Hematopoietic multipotent progenitor cell treated with erythropoietin and hydrocortisone succinate and interleukin-3 and kit ligand, for 17 days (in vitro differentiated cells): Measurements from ENCODE around the gene EPC1.
"Not testable (repeated sequence)": the region's sequence is repeated elsewhere in the genome, so short reads cannot be mapped to it uniquely, and the experiment has no call there.

Experiments used
- DNase-seq: peaks from one replicate; pipeline ENCODE4 v3.0.0-alpha.2; 2015; ENCODE audit warnings: low spot score

EPC1 gene

DNA sequence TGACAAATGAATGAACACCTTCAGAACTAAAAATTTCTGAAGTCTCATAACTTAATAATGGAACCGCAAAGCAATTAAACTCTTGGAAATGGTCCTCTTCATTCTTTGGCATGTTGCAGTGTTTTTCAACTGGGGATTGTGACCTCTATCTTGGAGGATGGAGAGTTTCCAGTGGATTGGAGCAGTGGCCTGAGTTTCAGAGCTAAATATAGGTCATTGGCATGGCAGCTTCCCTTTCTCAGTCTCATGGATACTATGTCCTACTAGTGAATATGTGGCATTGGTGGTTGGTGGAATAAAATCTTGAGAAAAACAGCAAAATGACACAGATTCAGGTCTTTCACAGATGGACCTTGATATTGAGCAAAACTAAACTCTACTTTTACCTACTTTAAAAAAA lies 24.1 kb upstream of the EPC1 start:
- DNase-seq: no peak

DNA sequence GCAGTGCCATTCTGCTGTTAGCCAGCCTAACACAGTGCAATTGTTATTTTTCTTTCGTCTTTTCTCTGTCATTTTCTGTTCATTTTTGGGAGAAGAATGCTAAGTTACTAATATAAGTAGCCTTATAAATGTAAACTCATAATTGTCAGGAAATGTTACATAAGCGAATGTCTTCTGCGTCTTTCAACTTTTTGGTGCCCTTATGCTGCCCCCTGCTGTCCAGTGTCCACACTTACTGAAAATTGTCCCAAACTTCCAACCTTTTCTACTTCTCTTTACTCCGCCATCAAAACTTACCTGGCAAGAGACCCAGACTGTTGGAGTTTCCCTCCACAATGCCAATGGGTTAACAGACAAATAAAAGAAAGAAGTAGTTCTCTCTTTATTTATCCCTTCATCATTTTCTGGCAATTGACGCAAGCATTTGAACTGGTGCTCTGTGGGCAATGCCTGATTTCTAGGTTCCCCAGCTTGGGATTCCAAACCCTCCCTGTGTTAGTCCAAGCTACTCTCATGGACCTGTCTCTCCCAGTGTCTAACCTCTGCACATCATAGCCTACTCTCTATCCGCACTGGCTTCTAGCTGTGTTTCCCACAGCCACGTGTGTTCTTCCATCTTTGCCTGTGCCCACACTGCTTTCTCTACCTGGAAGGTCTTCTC lies 21.0 kb upstream of the EPC1 start:
- DNase-seq: peak; percentile 88

DNA sequence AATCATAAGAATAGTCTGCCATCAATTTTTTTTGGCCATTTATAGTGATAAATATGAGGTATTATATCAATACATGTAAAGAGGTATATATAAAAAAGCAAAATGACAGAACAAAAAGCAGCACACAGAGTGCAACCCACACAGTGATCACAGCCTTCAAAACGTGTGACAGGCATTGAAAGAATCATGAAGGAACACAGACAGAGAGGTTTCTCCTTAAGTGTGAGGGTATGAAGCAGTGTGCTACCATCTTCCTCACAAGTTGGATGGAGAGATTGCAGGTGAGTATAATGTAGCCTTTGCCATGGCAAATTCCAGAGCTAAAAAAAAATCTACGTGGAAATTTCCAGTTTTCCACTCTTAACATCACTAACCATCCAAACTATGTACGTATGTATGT lies 19.6 kb upstream of the EPC1 start:
- no peak for DNase-seq

DNA sequence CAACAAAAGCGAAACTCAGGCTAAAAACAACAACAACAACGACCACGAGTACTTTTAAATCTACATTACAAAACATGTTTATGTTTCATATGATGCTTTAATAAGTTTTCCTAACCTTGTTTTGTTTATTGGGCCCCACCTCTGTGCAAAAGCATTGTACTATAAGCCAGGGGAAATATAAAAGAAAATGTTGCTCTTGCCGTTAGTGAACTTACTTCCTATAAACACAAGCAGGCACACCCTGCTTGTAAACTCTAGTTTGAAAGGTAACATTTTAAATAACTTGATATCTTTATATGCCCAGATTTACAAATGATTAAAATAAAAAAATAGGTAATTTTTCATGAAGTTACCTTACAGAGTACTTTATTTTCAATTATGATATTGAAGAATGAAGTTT lies 19.2 kb upstream of the EPC1 start:
- no peak for DNase-seq

DNA sequence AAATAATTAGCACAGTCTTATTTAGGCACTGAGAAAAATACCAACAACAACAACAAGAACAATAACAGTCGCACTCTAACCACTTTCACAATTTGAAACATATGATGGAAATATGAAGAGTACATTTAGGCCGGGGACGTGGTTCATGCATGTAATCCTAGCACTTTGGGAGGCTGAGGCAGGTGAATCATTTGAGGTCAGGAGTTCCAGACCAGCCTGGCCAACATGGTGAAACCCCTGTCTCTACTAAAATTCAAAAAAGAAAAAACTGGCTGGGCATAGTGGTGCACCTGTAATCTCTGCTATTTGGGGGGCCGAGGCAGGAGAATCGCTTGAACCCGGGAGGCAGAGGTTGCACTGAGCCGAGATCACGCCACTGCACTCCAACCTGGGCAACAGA lies 18.4 kb upstream of the EPC1 start:
- DNase-seq: not testable (repeated sequence)

DNA sequence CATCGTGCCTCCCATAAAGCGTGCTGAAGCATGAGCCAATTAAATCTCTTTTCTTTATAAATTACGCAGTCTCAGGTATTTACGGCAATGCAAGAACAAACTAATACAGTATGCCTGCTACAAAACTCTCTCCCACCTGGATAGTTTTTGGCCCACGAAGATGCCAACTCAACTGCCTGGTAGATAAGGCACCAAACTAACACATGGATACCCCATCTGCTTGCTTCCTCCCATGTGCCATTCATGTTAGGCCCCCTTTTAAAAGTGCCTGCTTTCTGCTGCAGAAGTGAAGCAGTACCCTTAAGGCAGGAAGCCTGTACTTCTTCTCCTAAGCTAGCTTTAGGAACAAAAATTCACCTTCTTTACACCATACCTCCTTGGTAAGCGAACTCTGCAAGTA lies 15.6 kb upstream of the EPC1 start:
- DNase-seq: no peak

DNA sequence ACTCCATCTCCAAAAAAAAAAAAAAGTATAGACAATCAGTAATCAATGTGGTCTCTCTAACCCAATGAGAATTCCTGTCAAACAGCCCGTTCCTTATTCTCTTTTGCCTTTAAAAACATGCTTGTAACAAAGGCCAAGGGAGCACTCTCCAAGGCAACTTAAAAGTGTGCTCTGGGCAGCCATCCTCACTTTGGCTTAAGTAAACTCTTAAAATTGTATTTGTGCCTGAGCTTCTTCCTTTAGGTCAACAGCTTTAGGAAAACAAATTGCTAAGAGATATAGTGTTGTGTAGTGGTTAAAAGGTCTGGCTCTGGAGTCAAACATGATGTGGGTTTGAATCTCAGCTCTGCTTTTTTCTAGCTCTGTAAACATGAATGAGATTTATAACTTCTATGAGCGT lies 13.9 kb upstream of the EPC1 start:
- DNase-seq: no peak

DNA sequence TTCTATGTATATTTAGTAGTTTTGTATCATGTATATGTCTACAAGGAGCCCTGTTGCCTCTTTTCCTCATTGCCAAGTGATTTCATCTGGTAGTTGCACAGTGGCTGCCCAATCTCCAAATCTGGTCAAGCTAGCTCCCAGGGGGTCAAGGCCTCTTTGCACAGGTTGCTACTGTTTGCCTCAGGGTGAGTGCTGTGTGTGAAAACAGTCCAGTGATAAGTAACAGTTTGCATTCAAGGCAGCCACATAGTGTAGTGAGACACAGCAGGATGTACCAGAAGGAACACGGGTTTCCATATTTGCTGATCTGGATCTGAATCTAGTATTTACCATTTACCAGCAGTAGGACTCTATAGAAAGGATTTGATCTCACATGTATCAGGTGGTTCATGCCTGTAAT lies 13.3 kb upstream of the EPC1 start:
- no peak for DNase-seq

DNA sequence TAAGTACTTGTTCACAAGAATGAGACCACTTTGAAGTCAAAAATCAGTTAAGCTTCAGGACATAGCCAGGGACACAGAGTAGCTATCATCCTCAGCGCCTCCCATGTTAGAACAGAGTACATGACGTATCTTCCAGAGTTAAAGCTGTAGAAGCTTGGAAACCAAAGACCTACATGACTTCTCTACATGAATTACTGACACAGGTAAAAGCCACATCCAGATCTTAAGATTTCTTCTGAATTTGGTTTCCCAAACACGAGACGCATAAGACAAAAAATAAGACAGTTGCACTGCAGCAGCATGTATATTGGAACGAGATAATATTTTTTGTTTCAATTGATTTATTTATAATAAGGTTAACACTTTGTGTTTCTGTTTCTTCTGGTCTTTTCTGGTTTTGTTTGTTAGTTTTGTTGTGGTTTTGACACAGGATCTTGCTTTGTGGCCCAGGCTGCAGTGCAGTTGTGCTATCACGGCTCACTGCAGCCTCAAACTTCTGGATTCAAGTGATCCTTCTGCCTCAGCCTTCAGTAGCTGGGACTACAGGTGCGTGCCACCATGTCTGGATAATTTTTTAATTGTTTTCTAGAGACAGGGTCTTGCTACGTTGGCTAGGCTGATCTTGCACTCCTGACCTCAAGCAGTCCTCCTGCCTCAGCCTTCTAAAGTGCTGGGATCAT lies 10.2 kb upstream of the EPC1 start:
- no peak for DNase-seq

DNA sequence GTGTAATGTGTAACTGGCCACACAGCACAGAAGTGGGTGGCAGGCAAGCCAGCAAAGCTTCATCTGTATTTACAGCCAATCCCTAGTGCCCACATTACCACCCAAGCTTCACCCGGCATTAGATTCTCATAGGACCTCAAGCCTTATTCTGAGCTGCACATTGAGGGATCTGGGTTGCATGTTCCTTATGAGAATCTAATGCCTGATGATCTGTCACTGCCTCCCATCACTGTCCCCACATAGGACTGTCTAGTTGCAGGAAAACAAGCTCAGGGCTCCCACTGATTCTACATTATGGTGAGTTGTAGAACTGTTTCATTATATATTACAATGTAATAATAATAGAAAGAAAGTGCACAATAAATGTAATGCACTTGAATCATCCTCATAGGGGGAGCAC lies 7.7 kb upstream of the EPC1 start:
- not testable (repeated sequence) for DNase-seq

DNA sequence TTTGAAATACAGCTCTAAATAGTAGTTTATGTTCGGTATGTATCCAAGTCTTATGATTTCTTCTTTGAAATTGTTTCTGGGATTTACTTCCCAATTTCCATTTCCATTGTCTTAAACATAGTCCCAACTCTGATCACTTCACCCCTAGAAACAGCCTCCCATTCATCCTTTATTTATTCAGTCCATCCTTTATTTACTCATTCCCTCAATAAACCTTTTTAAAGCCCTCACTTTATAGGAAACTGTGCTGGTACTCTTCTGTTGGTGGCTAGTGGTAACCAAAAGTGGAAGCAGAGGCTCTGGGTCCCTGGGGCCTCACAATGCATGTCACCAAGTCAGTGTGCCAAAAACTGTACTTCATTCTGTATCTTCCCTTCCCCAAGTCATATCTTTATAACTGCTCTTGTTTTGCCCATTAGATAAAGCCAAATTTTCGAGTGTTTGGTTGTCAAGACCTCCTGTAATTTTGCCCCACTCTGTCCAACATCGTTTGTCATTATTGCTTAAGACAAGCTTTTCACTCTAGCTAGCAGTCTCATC lies 3.9 kb upstream of the EPC1 start:
- no peak for DNase-seq

DNA sequence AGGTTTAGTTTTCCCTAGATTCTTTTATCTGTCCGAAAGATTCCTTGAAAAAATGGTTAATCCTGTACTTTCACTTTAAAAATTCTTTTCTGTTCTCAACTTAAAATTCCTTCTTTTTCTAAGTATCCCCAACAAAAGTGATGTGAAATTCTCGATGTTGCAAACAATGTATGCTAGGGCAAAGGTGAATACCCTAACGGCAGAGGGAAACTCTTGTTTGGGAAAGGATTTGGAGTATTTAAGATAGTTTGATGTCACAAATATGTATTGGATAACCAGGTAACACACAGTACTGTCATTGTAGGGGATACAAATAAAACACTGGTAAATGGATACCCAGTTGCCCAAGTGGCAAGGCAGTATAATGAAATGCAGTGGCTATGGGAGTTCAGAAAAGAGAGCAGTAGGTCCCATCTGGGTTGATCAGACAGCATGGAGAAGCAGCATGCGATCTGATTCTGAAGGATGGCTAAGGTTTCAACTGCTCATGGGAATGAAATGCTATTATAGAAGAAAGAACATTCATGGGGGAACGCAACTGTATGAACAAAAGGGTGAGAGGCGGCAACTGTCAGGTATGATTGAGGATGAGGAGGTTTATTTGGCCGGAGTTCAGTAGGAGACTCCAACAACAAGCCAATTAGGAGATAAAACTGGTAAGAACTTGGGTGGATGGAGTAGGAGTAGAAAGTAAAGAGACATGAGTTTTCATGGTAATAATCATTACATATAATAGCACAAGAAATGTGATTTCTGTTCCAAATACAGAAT lies 3.2 kb upstream of the EPC1 start:
- no peak for DNase-seq

DNA sequence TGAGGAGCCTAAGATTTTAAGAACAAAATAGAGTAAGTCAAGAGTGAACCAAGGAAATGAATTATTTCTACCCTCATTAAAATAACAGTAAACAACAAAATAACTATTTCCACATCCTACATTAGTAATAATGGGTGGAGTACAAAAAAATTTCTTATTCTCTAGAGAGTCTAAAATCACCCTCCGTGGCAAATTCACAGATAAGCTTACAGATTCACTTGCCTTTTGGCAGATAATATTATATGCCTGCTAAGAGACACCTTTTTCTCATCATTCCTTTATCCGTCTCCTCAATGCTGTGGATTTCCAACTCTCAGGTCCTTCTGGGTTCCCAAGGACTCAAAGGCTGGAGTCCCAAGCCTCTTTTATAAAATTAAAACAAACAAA lies 2.2 kb upstream of the EPC1 start:
- no peak for DNase-seq

DNA sequence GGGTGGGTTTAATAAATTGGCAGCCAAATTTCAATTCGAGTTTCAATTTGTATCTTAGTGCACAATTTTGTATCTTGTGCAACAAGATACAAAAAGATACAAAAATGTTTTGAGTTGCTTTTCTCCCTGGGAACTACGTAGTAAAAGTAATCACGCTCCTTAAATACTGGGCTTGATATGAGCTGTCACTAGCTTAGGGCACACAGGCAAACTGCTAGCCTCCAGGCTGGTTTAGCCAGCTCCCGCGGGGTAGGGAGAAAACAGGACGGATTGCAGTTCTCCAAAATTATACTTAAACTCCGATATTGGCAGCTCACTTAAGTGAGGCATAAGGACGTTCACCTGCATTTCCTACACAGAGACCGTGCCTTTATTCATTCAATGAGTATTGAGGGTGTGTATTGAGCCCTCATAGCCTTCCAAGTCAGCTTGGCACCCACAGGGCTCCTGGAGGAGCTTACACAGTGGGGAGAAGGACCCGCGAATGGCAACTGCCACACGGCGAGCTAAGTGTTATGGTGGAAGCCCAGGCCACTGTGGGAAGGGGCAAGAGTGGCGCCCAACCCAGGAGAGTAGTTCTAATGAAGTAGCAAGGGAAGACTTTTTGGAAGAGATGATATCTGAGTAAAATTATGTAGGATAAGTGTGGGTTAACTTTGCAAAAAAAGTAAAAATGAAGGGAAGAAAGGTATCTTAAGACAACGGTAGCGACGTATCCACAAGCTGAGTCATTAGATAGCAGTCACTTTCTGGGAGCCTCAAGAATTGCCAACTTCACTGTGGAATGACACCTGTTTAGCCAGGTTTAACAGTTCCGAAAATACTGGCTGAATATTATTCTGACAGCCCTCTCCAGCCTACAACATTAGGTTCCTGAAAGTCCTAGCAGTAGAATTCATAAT lies 1.6 kb upstream of the EPC1 start:
- DNase-seq: no peak

DNA sequence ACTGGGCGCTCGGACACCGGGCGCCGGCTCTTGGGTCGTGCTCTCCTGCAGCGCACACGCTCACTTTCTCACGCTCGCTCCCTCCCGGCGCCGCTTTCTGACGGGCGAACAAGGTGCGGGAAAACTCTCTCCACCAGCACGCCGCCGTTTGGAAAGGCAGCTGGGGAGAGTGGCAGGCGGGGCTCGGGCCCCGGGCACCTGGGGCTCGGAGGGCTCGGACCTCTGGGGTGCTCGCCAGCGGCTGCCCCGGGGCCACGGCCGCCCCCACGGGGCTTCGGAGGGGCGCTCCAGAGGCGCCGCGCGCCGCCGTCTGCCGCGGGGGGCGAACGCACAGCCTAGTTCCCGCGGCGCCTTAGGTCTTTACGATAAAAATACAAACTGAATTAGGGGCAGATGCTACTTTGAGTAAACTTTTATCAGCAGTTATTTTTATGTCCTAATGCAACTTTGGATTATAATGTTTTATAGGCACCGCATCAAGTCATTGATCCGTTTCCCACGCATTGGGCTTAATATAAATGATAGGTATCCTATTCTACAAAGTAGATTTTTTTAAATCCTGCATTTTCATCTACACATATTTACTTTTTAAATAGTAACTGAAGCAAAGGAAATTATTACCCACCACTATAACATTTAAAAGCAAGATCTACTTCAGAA lies 535 bp upstream of the EPC1 start:
- no peak for DNase-seq

DNA sequence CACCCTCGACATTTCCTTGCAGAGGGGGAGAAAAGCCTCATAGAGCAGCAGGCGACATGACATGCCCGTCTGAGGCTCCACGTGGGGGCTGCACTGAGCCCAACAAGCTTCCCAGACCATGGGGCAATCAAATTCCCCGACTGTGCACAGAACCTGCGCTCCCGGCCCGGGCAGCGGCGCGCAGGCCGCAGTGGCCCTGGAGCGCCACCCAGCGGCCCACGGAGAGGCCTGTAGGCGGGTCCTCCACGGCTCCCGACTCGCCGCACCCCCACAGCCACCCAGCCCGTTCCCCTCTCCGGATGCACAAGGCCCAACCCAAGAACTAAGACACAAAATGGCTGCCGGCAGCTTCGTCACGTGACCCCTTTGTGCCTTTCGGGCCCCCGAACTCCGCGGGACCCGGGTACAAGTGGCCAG lies 816 bp downstream of the EPC1 start:
- peak; percentile 97 for DNase-seq

DNA sequence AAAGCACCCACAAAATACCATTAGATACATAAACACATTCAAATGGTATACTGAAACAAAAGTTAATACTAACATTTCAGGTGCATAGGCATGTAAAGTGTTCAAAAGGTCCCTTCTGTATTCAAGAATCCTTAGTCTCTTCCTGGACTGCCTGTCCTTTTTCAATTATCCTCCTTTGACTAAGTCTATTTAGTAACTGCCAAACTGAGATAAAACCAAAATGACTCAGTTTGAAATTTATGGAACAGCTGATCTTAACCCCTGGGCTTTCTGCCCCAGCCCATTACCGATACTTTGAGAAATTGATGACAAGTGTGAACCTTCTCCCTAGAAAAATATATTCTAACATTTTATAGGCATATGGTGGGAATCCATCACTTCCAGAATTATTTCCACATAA lies 5.4 kb downstream of the EPC1 start:
- no peak for DNase-seq

DNA sequence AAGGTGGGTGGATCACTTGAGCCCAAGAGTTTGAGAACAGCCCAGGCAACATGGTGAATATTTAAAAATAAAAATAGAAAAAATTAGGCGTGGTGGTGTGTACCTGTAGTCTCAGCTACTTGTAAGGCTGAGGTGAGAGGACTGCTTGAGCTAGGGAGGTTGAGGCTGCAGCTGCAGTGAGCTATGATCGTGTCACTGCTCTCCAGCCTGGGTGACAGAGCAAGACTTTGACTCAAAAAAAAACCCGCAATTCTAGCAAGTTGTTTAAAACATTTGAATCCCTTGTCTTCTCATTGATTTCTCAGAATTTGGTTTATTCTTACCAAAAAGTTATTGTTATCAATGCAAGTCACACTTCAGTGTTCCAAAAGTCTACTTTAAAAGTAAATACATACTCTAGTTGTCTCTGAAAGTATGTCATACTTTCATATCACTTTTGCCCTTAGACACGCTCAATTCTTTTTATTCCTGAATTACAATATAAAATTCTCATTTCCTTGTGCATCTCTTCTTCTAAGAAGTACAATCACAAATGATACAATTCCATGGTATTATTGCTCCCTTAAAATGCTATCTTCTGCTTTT lies 6.3 kb downstream of the EPC1 start:
- no peak for DNase-seq

DNA sequence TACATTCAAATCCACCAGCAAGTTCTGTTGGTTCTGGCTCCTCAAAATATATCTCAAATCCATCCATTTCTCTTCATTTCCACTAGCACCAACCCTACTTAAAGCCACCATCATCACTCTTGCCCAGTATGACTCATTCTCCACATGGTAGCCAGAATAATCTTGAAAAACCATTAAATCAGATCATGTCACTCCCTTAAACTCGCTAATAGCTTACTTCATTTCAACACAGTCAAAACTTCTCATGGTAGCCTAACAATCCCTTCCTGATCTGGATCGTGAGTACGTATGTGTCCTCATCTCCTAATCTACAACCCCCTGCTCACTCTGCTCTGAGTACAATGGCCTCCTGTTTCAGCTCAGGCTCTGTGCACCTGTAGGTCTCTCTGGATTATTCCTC lies 8.7 kb downstream of the EPC1 start:
- DNase-seq: no peak

DNA sequence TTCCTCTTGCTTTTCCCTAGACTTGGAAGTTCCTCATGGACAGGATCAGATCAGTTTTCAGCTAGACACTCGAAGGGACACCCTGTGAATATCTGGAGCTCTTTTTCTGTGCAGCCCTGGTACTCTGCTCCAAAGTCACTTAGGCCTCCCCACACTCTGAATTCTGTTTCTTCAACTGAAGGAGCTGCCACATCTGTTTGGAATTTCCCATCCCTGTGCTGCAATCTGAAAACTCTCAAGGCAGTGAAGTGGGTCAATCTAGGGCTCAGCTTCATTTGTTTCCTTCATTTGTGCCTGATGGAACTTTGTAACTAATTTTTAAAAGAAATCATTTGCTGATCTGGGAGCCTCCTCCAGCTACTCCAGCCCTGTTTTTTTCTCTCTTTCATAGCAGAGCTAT lies 9.6 kb downstream of the EPC1 start:
- no peak for DNase-seq

DNA sequence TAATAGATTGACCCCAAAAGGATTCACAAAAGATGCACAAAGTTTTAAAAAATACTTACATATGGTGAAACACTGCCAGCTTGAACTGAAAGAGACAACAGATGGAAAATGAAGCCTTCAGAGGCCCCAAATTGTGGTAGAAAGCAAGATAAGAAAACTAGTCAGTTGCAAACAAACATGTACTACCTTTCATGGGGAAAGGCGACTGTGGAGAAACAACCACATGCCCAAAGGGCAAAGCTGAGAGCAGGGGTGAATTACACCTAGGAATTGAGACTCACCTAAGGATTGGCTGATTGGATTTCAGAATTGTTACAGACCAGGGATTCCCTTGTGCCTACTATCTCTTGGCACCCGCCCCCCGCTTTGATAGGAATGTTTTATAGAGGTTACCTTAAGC lies 13.1 kb downstream of the EPC1 start:
- no peak for DNase-seq
